T-helper 22 cell (primary cell): ENCODE data around the gene GRM8.

Source experiments
- DNase-seq: peaks from one replicate; pipeline ENCODE4 v3.0.0-alpha.2; 2020; ENCODE audit warnings: low read depth

GRM8 gene

GRCh38 chr7:127230192-127230925, 22.4 kb downstream of the GRM8 start:
- no peak for DNase-seq

GRCh38 chr7:127226685-127227374, 25.9 kb downstream of the GRM8 start:
- DNase-seq = no peak

GRCh38 chr7:127221731-127222130, 31.0 kb downstream of the GRM8 start:
- no peak for DNase-seq

GRCh38 chr7:127214956-127215718, 37.6 kb downstream of the GRM8 start:
- DNase-seq = no peak

- DNase-seq = no peak
Observed at GRCh38 chr7:127209886-127210285, 42.9 kb downstream of the GRM8 start.

GRCh38 chr7:127208860-127209259, 43.9 kb downstream of the GRM8 start:
- no peak for DNase-seq

- DNase-seq = no peak
Observed at GRCh38 chr7:127208351-127208750, 44.4 kb downstream of the GRM8 start.

GRCh38 chr7:127207806-127208205, 44.9 kb downstream of the GRM8 start:
- DNase-seq = no peak

- DNase-seq = no peak
Observed at GRCh38 chr7:127207230-127207629, 45.5 kb downstream of the GRM8 start.

- no peak for DNase-seq
Observed at GRCh38 chr7:127194571-127194970, 58.2 kb downstream of the GRM8 start.

- no peak for DNase-seq
Observed at GRCh38 chr7:127189886-127190285, 62.9 kb downstream of the GRM8 start.

GRCh38 chr7:127189074-127189473, 63.7 kb downstream of the GRM8 start:
- DNase-seq = no peak

GRCh38 chr7:127187740-127188139, 65.0 kb downstream of the GRM8 start:
- no peak for DNase-seq

- DNase-seq = no peak
Observed at GRCh38 chr7:127186686-127187085, 66.1 kb downstream of the GRM8 start.

GRCh38 chr7:127177156-127177555, 75.6 kb downstream of the GRM8 start:
- no peak for DNase-seq

- no peak for DNase-seq
Observed at GRCh38 chr7:127162366-127162765, 90.4 kb downstream of the GRM8 start.

- DNase-seq = no peak
Observed at GRCh38 chr7:127158659-127159058, 94.1 kb downstream of the GRM8 start.

- DNase-seq = no peak
Observed at GRCh38 chr7:127154958-127155357, 97.8 kb downstream of the GRM8 start.

GRCh38 chr7:127154101-127154500, 98.6 kb downstream of the GRM8 start:
- DNase-seq = no peak

- no peak for DNase-seq
Observed at GRCh38 chr7:127153315-127153714, 99.4 kb downstream of the GRM8 start.

- DNase-seq = no peak
Observed at GRCh38 chr7:127152423-127152822, 100.3 kb downstream of the GRM8 start.

GRCh38 chr7:127151379-127151778, 101.4 kb downstream of the GRM8 start:
- DNase-seq = no peak

GRCh38 chr7:127150543-127150942, 102.2 kb downstream of the GRM8 start:
- no peak for DNase-seq
